Parathyroid adenoma (tissue), 2 donors: ENCODE results near the gene DNMBP.
"Not testable (repeated sequence)": the region's sequence is repeated elsewhere in the genome, so short reads cannot be mapped to it uniquely, and the experiment has no call there.

Experiments
- H2AFZ ChIP-seq: fragments of 300-600 bp; sonication (generic); one replicate; pipeline ENCODE4 v1.7.0; 2017; ENCODE audit warnings: antibody characterized with exemption, mild to moderate bottlenecking
- H3K27ac ChIP-seq: fragments of 300-600 bp; sonication (generic); one replicate; pipeline ENCODE4 v1.7.0; 2017
- H3K27me3 ChIP-seq: fragments of 300-600 bp; sonication (generic); one replicate; pipeline ENCODE4 v1.7.0; 2017; ENCODE audit warnings: low read length; ENCODE audit not compliant: control insufficient read depth, insufficient read depth
- H3K36me3 ChIP-seq: fragments of 300-600 bp; sonication (generic); one replicate; pipeline ENCODE4 v1.7.0; 2017; ENCODE audit warnings: low read length; ENCODE audit not compliant: control insufficient read depth, insufficient read depth
- H3K4me1 ChIP-seq: fragments of 300-600 bp; sonication (generic); one replicate; pipeline ENCODE4 v1.7.0; 2017; ENCODE audit warnings: control low read depth
- H3K4me2 ChIP-seq: fragments of 300-600 bp; sonication (generic); one replicate; pipeline ENCODE4 v1.7.0; 2017; ENCODE audit warnings: low read length
- H3K4me3 ChIP-seq: fragments of 300-600 bp; sonication (generic); one replicate; pipeline ENCODE4 v1.7.0; 2017; ENCODE audit warnings: low read depth, low read length
- H3K79me2 ChIP-seq: fragments of 300-600 bp; sonication (generic); one replicate; pipeline ENCODE4 v1.7.0; 2017; ENCODE audit warnings: control low read depth
- H3K9ac ChIP-seq: fragments of 300-600 bp; sonication (generic); one replicate; pipeline ENCODE4 v1.7.0; 2017; ENCODE audit warnings: mild to moderate bottlenecking
- H3K9me3 ChIP-seq: fragments of 300-600 bp; sonication (generic); one replicate; pipeline ENCODE4 v1.7.0; 2017; ENCODE audit warnings: low read length; ENCODE audit not compliant: control insufficient read depth
- TF ChIP-seq, protein P1 (sequence below): fragments of 300-600 bp; sonication (generic); IDR thresholded peaks from one replicate; pipeline ENCODE4 v1.7.0; 2017; ENCODE audit warnings: antibody characterized with exemption, mild to moderate bottlenecking
- donor health status: primary hyperparathyroidism.

DNMBP gene

DNA sequence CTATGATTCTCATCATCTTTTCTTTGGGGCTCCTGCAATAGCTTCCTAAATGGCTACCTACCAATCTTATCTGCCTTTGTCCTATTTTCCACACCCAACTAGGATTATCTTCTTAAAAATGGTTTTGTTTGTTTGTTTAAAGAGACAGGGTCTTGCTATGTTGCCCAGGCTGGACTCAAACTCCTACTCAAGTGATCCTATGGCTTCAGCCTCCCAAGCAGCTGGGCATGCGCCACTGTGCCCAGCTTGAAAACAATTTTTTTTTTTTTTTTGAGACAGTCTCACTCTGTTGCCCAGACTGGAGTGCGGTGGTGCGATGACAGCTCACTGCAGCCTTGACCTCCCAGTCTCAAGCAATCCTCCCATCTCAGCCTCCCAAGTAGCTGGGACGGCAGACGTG, 14.9 kb downstream of the DNMBP start:
- H3K27ac ChIP-seq, result peak overlapping the region; percentile 85
- TF ChIP-seq, protein P1, sequence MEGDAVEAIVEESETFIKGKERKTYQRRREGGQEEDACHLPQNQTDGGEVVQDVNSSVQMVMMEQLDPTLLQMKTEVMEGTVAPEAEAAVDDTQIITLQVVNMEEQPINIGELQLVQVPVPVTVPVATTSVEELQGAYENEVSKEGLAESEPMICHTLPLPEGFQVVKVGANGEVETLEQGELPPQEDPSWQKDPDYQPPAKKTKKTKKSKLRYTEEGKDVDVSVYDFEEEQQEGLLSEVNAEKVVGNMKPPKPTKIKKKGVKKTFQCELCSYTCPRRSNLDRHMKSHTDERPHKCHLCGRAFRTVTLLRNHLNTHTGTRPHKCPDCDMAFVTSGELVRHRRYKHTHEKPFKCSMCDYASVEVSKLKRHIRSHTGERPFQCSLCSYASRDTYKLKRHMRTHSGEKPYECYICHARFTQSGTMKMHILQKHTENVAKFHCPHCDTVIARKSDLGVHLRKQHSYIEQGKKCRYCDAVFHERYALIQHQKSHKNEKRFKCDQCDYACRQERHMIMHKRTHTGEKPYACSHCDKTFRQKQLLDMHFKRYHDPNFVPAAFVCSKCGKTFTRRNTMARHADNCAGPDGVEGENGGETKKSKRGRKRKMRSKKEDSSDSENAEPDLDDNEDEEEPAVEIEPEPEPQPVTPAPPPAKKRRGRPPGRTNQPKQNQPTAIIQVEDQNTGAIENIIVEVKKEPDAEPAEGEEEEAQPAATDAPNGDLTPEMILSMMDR, result no peak
- no peaks in the 10 kb centered on the region for H3K36me3 ChIP-seq
- no peak overlapping the region for H2AFZ ChIP-seq
- H3K4me3 ChIP-seq, result no peak overlapping the region
- no peak overlapping the region for H3K4me2 ChIP-seq
- peaks cover 65% of the 10 kb centered on the region for H3K79me2 ChIP-seq
- peaks cover 43% of the 10 kb centered on the region for H3K4me1 ChIP-seq
- H3K9ac ChIP-seq, result no peak overlapping the region
- H3K27me3 ChIP-seq, result no peaks in the 10 kb centered on the region
- no peaks in the 10 kb centered on the region for H3K9me3 ChIP-seq

DNA sequence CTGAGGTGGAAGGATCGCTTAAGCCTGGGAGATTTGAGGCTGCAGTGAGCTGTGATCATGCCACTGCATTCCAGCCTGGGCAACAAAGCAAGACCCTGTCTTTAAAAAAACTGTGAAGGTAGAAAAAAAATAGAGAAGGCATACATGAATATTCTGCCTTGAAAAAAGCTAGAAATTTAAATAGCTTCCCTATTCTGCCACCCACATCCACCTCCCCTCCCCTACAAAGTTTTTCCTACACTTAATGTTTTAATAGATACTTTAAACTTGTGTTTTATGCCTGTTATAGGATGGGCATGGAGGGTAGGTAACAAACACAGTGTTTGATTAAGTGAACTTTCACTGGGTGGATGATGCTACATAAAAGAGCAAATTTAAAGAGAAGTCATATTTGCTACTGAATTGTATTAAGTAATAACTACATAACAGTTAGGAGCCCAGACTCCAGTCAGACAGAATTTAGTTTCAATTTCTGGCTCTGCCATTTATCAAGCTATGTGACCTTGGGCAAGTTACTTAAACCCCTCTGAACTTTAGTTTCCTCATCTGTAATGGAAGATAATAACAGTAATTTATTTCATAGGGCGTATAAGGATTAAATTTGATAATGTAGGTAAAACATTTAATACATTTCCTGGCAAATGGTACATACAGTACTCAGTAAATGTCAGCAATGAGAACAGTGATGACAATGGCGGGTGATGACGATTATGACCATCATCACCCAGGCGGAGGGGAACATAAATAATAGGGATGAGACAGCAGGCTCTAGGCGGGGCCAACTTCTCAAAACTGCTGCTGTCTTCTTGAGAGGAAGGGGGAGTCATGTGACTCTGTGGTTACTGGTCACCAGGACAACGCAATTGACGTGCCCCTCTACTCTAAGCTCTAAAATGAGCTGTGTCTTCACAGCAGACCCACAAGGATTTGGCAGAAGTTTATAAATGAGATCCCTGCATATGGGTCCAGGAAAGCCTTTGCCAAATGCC, 15.8 kb downstream of the DNMBP start:
- Histone ChIP-seq H3K4me3 (no peak overlapping the region), H3K27ac (peak overlapping the region; percentile 85)

DNA sequence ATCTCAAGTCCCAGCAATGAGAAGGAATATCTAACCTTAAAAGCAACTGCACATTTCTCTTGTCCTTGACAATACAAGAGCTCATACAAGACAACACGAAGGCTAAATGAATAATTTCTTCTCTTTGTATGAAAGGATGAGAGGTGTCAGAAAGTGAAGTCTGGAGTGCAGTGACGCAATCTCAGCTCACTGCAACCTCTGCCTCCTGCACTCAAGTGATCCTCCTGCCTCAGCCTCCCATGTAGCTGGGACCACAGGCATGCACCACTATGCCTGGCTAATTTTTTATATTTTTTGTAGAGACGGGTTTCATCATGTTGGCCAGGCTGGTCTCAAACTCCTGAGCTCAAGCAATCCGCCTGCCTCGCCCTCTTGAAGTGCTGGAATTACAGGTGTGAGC, 24.1 kb downstream of the DNMBP start:
- Histone ChIP-seq H3K4me1 (peaks cover 25% of the 10 kb centered on the region), H3K79me2 (peaks cover 67% of the 10 kb centered on the region)
- H3K36me3 ChIP-seq, H3K4me2 ChIP-seq, H3K9me3 ChIP-seq, H3K9ac ChIP-seq, H3K4me3 ChIP-seq, H2AFZ ChIP-seq, H3K27me3 ChIP-seq, H3K27ac ChIP-seq: not testable (repeated sequence)

More for the DNA sequence above, 15.8 kb downstream of the DNMBP start:
- Histone ChIP-seq H3K9me3 (no peaks in the 10 kb centered on the region), H3K4me2 (no peak overlapping the region), H3K4me1 (peaks cover 37% of the 10 kb centered on the region), H2AFZ (no peak overlapping the region), H3K27me3 (no peaks in the 10 kb centered on the region), H3K9ac (no peak overlapping the region), H3K79me2 (peaks cover 66% of the 10 kb centered on the region), H3K36me3 (no peaks in the 10 kb centered on the region)
- TF ChIP-seq, protein P1, result no peak

DNA sequence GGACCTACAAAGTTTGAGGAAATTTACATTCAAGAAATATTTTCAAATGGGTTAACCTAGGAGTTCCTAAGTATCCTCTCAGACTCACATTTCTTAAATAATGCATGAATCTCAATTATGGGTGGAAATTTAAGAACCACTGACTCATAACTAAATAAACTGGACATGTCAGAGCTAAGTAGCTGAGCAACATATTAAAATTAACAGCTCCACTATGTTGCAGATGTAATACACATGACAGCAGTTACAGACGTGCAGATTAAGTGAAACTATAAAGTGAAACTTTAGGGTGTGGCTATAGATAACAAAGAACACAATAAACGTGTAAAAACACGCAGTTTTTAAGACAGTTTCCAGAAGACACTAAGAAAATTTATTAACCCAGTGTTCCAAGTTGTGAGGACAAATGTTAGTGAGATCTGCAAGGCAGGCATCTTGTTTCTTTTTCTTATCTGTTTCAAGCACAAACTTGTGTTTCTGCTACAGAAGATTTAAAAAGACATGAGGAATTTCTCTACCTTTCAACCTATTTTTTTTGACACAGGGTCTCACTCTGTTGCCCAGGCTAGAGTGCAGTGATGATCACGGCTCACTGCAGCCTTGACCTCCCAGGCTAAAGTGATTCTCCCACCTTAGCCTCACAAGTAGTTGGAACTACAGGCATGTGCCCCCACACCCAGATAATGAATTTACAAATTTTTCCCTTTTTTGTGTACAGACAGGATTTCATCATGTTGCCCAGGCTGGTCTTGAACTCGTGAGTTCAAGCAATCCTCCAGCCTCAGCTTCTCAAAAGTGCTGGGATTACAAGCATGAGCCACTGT, 25.3 kb downstream of the DNMBP start:
- Histone ChIP-seq H3K36me3 (no peaks in the 10 kb centered on the region), H3K4me3 (no peak overlapping the region), H3K27ac (no peak overlapping the region), H3K79me2 (peaks cover 72% of the 10 kb centered on the region), H3K9ac (no peak overlapping the region), H3K27me3 (no peaks in the 10 kb centered on the region), H2AFZ (no peak overlapping the region), H3K4me1 (peaks cover 32% of the 10 kb centered on the region), H3K9me3 (no peaks in the 10 kb centered on the region), H3K4me2 (peak overlapping the region; percentile 18)
- TF ChIP-seq, protein P1, result no peak
